ENCODE results near the gene CAMK2D.
A peak's percentile ranks its signal among the peaks of the same experiment; 100 is the strongest.

Gene CAMK2D

GRCh38 chr4:113500424-113500823 lies 261.1 kb downstream of the CAMK2D start:
- H3K4me3 ChIP-seq (replicated peaks; ENCODE audit: low read depth, low read length) = no peak overlapping the region
- DNase-seq (ENCODE audit: extremely low read depth, low read depth) = no peak
- TF ChIP-seq, protein P1, sequence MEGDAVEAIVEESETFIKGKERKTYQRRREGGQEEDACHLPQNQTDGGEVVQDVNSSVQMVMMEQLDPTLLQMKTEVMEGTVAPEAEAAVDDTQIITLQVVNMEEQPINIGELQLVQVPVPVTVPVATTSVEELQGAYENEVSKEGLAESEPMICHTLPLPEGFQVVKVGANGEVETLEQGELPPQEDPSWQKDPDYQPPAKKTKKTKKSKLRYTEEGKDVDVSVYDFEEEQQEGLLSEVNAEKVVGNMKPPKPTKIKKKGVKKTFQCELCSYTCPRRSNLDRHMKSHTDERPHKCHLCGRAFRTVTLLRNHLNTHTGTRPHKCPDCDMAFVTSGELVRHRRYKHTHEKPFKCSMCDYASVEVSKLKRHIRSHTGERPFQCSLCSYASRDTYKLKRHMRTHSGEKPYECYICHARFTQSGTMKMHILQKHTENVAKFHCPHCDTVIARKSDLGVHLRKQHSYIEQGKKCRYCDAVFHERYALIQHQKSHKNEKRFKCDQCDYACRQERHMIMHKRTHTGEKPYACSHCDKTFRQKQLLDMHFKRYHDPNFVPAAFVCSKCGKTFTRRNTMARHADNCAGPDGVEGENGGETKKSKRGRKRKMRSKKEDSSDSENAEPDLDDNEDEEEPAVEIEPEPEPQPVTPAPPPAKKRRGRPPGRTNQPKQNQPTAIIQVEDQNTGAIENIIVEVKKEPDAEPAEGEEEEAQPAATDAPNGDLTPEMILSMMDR (IDR thresholded peaks at IDR 0.05; ENCODE audit: low read depth, low read length, missing control alignments) = no peak

DNA sequence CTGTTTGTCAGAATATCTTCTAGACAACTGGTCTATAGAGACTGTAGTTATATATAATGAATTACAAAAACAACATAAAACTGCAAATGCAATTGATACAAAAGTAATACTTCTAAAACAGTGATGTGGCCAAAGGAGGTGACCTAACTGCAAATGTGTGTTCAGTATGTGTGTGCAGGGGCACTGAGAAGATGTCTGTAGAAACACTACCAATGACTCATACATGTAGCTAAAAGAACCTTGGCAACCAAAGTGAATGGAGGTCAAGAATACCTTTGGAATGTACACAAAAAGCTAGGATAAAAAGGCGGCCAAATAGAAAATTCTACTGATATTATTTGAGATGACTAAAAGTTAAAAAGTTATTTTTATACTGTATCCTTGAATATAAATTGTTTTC lies 261.8 kb downstream of the CAMK2D start:
- TF ChIP-seq, protein P1 (IDR thresholded peaks at IDR 0.05; ENCODE audit: low read depth, low read length, missing control alignments) = no peak
- DNase-seq (ENCODE audit: extremely low read depth, low read depth) = peak; percentile 12
- H3K4me3 ChIP-seq (replicated peaks; ENCODE audit: low read depth, low read length) = no peak overlapping the region

DNA sequence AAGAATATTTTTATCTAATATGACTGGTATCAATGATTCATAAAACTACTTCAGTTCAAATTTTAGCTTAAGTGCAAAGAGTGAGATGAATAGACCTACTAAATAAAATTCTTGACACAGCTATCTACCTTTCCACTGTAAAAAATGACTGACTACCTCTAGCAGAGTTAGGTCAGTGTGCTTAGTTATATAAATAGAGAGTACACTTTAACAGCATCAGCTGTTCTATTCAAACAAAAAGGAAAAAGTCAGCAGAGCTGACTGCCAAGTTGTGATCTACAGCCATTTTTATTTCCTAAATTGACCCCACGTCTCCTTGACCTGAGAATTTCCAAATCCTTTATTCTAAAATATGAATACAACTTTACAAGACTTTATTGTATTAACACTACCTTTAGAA lies 262.4 kb downstream of the CAMK2D start:
- H3K4me3 ChIP-seq (replicated peaks; ENCODE audit: low read depth, low read length) = no peak overlapping the region
- DNase-seq (ENCODE audit: extremely low read depth, low read depth) = no peak
- TF ChIP-seq, protein P1 (IDR thresholded peaks at IDR 0.05; ENCODE audit: low read depth, low read length, missing control alignments) = no peak

GRCh38 chr4:113497154-113497884 lies 264.2 kb downstream of the CAMK2D start:
- TF ChIP-seq, protein P1 (IDR thresholded peaks at IDR 0.05; ENCODE audit: low read depth, low read length, missing control alignments) = no peak
- no peak overlapping the region for H3K4me3 ChIP-seq (replicated peaks; ENCODE audit: low read depth, low read length)
- DNase-seq (ENCODE audit: extremely low read depth, low read depth) = no peak

- no peak for DNase-seq (ENCODE audit: extremely low read depth, low read depth)
- TF ChIP-seq, protein P1 (IDR thresholded peaks at IDR 0.05; ENCODE audit: low read depth, low read length, missing control alignments) = no peak
- no peak overlapping the region for H3K4me3 ChIP-seq (replicated peaks; ENCODE audit: low read depth, low read length)
Observed at GRCh38 chr4:113496698-113497097, 264.8 kb downstream of the CAMK2D start.

- DNase-seq (ENCODE audit: extremely low read depth, low read depth) = no peak
- TF ChIP-seq, protein P1 (IDR thresholded peaks at IDR 0.05; ENCODE audit: low read depth, low read length, missing control alignments) = no peak
Observed at GRCh38 chr4:113495790-113496189, 265.7 kb downstream of the CAMK2D start.

GRCh38 chr4:113483131-113483530 lies 278.4 kb downstream of the CAMK2D start:
- no peak for DNase-seq (ENCODE audit: extremely low read depth, low read depth)
- TF ChIP-seq, protein P1 (IDR thresholded peaks at IDR 0.05; ENCODE audit: low read depth, low read length, missing control alignments) = no peak
- H3K4me3 ChIP-seq (replicated peaks; ENCODE audit: low read depth, low read length) = no peak overlapping the region

More at GRCh38 chr4:113495790-113496189, 265.7 kb downstream of the CAMK2D start:
- H3K4me3 ChIP-seq (replicated peaks; ENCODE audit: low read depth, low read length) = no peak overlapping the region
